GM18508 (cell line): ENCODE results near the gene PRR12.

ENCODE experiments used
- ATAC-seq: cut with Tn5 transposase; IDR thresholded peaks from one replicate; pipeline ENCODE4 v1.9.1; 2021; ENCODE audit warnings: moderate number of reproducible peaks; ENCODE audit not compliant: insufficient read depth, unreplicated experiment

PRR12 gene

DNA sequence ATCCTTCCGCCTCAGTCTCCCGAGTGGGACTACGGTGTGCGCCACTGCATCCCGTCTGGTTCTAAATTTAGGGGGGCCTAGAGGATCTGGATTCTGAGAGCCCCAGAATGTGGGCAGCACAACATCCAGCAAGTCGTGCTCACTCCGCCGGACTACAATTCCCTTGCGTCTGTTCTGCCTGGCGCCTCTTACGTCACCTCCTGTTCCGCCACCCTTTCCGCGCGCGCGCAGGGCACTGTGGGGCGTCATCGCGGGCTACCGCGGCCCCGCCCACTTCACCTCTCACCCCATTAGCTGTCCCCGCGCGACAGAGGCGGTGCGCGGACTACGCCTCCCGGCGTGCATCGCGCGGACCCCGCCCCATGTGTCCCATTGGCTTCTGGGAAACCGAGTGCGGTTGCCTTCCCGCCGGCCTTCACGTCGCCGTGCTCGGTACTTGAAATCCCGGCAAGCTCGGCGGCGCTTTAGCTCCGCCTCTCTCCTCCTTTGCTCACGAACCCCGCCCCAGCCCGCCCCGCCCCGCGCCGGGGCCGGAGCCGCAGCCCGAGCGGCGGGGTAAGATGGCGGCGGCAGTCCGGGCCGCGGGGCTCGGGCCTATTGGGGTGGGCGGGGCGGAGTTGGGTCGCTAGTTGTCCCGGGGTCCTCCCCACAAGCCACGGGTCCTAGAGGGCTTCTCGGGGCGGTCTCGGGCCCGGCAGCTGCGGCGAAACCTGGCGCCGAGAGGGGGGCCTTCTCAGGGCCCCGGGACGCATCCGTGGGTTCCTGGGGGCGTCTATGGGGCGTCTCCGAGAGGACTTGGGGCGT is 50.9 kb downstream of the PRR12 start, which contains the start of gene SCAF1:
SCAF1 (plus strand) TSS at position 522 of the 804 bp plus-strand sequence. CDS start 2,818 bp downstream, outside the sequence.
- ATAC-seq, result peak; percentile 36

DNA sequence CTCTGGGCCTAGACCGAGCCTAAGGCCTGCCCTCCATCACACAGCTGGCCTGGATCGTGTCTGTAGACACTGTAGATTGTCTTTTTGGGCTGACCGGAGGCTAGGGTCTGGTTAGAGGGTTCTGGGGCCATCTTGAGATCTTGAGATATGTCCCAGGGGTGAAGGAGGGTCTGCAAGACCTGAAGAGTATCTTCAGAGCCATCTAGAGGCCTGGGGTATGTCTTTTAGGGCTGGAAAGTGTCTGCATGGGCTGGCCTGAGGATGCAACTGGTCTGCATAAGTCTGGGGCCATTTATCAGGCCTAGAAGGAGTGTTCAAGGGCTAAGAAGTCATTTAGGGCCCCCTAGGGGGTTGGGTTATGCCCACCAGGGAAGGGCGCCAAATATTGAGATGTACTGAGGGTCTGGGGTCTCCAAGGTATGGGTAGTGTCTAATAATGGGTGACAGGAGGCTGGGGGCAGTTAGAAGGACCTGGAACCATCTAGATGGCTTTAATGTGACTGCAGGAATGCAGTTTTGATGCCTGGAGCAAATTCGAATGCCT is 51.6 kb downstream of the PRR12 start:
- no peak for ATAC-seq

- ATAC-seq, result no peak
These were observed 52.5 kb downstream of the PRR12 start for GRCh38 chr19:49643466-49643865.

DNA sequence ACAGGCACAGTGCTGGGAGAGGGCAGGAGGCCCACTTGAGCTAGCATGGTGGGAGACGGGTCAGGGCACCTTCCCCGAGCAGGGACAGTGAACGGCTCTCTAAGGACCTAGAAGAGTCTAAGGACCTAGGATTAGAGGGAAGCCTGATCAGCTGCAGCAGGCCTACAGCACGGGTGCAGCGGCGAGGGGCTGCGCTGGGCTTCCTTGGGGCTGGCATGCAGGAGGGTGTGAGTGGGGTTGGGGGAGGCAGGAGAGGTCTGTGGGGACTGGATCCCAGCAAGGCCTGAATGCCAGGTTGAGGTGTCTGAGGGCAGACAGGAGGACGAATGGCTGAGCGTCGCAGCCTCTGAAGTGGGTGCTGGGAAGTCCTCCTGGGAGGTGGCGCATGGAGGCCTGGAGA is 54.6 kb downstream of the PRR12 start:
- no peak for ATAC-seq

- ATAC-seq, result no peak
These were observed 55.0 kb downstream of the PRR12 start for GRCh38 chr19:49645995-49646394.

GRCh38 chr19:49646586-49646985 is 55.6 kb downstream of the PRR12 start:
- ATAC-seq, result no peak

- no peak for ATAC-seq
These were observed 60.2 kb downstream of the PRR12 start for GRCh38 chr19:49651029-49651819.

DNA sequence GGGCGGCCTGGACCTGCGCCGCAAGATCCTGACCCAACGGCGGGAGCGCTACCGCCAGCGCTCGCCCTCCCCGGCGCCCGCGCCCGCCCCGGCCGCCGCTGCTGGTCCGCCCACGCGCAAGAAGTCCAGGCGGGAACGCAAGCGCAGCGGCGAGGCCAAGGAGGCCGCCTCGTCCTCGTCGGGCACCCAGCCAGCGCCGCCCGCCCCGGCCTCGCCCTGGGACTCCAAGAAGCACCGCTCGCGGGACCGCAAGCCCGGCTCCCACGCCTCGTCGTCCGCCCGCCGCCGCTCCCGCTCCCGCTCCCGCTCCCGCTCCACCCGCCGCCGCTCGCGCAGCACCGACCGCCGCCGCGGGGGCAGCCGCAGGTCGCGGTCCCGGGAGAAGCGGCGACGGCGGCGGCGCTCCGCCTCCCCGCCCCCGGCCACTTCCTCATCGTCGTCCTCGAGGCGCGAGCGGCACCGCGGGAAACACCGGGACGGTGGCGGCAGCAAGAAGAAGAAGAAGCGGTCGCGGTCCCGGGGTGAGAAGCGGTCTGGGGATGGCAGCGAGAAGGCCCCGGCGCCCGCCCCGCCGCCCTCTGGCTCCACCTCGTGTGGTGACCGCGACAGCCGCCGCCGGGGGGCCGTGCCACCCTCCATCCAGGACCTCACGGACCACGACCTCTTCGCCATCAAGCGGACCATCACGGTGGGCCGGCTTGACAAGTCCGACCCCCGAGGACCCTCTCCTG is 61.0 kb downstream of the PRR12 start:
- ATAC-seq, result no peak

DNA sequence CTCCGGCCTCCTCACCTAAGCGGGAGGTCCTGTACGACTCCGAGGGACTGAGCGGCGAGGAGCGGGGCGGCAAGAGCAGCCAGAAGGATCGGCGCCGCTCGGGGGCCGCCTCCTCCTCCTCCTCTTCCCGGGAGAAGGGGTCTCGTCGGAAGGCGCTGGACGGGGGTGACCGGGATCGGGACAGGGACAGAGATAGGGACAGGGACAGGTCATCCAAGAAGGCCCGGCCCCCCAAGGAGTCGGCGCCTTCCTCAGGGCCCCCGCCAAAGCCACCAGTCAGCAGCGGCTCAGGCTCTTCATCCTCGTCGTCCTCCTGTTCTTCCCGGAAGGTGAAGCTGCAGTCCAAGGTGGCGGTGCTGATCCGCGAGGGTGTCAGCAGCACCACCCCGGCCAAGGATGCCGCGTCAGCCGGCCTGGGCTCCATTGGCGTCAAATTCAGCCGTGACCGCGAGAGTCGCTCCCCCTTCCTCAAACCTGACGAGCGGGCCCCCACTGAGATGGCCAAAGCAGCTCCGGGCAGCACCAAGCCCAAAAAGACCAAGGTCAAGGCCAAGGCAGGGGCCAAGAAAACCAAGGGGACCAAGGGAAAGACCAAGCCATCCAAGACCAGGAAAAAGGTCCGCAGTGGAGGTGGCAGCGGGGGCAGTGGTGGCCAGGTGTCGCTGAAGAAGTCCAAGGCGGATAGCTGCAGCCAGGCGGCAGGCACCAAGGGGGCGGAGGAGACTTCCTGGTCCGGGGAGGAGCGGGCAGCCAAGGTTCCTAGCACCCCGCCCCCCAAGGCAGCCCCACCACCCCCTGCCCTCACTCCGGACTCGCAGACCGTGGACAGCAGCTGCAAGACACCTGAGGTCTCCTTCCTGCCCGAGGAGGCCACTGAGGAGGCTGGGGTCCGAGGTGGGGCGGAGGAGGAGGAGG is 61.8 kb downstream of the PRR12 start:
- ATAC-seq, result no peak

- no peak for ATAC-seq
These were observed 62.5 kb downstream of the PRR12 start for GRCh38 chr19:49653466-49653806.

GRCh38 chr19:49654581-49654980 is 63.6 kb downstream of the PRR12 start:
- no peak for ATAC-seq

DNA sequence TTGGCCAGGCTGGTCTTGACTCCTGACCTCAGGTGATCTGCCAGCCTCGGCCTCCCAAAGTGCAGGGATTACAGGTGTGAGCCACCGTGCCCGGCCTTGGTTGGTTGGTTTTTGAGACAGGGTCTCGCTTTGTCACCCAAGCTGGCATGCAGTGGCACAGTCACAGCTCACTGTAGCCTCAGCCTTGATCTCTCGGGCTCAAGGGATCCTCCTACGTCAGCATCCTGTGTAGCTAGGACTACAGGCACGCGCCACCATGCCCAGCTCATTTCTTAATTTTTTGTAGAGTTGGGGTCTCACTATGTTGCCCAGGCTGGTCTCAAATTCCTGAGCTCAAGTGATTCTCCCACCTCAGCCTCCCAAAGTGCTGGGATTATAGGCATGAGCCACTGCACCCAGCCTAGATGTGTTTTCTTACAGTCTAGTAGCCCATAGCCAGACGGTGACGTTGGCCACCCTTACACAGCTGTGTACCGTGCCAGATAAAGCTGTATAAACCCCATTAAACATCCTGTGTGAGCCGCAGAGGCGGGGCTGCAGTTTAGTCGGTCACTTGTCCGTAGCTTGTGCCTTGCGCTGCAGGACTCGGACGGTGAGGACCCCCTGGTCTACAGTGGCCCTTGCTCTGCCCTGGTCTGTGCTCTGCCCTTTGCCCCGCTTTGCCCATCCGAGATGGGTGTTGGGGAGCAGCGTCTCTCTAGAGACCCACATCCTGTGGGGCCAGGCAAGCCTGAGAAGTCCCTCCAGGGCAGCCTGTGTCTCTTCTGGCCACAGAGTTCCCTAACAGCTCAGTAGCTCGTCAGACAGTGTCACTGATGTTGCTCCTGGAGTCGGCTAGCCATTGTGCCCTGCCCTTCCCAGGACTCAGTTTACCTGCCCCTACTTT is 64.8 kb downstream of the PRR12 start:
- ATAC-seq, result no peak

- no peak for ATAC-seq
These were observed 65.6 kb downstream of the PRR12 start for GRCh38 chr19:49656456-49657109.

GRCh38 chr19:49657493-49658138 is 66.6 kb downstream of the PRR12 start:
- ATAC-seq, result no peak

- ATAC-seq, result no peak
These were observed 67.1 kb downstream of the PRR12 start for GRCh38 chr19:49658139-49658517.

DNA sequence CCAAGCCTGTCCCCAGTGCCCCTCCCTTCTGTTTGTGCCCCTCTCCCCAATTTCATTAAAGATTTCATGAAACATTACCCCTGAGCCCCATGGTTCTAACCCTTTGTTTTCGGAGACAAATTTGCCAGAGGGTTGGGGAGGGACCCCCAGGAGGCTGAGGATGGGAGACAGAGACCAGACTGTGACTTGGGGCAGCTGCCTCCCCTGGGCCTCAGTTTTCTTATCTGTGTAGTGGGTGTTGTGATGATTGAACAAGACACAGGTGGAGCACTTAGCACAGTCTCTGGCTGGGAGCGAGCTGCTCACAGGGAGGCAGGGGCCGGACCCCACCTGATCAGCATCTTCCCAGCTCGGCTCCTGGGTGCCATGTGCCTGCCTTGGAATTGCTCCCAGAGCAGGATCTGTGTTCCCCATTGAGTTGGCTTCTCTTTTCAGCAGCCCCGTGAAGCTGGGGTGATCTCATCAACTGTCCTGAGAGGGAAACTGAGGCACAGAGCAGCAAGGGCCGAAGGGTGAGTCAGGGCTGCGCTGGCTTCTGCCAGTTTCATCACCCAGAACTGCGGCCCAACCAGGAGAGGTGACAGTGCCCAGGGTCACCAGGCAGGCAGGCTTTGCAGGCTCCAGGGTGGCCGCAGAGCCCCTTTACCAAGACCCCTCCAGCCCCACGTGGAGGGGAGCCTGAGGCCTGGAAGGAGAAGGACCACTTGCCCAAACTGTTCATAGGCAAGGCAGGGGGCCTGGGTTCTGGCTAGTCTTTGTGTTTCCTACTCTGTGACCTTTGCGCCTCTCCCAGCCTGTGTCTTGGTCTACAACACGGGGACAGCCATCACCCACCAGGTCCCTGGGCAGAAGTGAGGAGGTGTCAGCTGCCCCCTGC is 67.8 kb downstream of the PRR12 start:
- no peak for ATAC-seq
